DND-41 (cell line): ENCODE measurements around the gene TBCD.

Experiments used
- EZH2 ChIP-seq: IDR thresholded peaks from 3 replicates; pipeline ENCODE4 v1.6.1; 2012; ENCODE audit warnings: borderline replicate concordance, low read depth, mild to moderate bottlenecking, moderate library complexity, low read length, inconsistent platforms; ENCODE audit not compliant: severe bottlenecking
- TF ChIP-seq, protein P1 (sequence below): IDR thresholded peaks from 2 replicates; pipeline ENCODE4 v1.5.1; 2012; ENCODE audit warnings: borderline replicate concordance, low read length, moderate library complexity, mild to moderate bottlenecking; ENCODE audit not compliant: poor library complexity, severe bottlenecking; ENCODE audit errors: extremely low read depth

DNA sequence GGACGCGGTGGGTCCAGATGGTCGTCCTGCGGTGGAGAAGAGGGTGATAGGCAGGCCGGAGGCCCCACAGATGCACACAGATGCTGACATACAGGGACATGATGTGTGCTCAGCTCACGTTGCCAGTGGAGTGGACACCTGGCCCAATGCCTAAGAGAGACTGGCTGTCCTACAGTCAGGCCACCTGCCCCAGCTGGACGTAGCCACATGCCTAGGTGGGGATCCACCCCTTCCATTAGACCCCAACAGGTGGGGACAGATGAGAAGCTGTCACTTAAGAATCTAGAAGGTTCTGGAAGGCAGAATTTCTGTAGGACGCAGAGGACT, 205.6 kb downstream of the TBCD start:
- TF ChIP-seq, protein P1, sequence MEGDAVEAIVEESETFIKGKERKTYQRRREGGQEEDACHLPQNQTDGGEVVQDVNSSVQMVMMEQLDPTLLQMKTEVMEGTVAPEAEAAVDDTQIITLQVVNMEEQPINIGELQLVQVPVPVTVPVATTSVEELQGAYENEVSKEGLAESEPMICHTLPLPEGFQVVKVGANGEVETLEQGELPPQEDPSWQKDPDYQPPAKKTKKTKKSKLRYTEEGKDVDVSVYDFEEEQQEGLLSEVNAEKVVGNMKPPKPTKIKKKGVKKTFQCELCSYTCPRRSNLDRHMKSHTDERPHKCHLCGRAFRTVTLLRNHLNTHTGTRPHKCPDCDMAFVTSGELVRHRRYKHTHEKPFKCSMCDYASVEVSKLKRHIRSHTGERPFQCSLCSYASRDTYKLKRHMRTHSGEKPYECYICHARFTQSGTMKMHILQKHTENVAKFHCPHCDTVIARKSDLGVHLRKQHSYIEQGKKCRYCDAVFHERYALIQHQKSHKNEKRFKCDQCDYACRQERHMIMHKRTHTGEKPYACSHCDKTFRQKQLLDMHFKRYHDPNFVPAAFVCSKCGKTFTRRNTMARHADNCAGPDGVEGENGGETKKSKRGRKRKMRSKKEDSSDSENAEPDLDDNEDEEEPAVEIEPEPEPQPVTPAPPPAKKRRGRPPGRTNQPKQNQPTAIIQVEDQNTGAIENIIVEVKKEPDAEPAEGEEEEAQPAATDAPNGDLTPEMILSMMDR, result no peak
- TF ChIP-seq EZH2, result no peak
